CD14-positive monocyte (primary cell): ENCODE measurements around the gene SNAP25. TPM values are rescaled to one million over a fixed set of nuclear protein-coding genes. Genes with fewer than 3 reads are reported as not detected.

Experiments used
- DNase-seq, 3 donors: peaks; one replicate each; pipeline ENCODE4 v3.0.0-alpha.2; 2011 to 2022
- H2AFZ ChIP-seq: 2 replicates; pipeline ENCODE4 v1.6.0; 2012; ENCODE audit warnings: mild to moderate bottlenecking, low read depth, low read length, inconsistent platforms; ENCODE audit not compliant: insufficient read depth, poor library complexity, severe bottlenecking
- H3K27ac ChIP-seq, 2 donors: 1 replicate in 1 of 2; 2 replicates in 1 of 2; pipeline ENCODE4 v1.5.1; 2012 to 2013; ENCODE audit warnings: low read length in 2 of 2, control low read depth in 1 of 2, inconsistent platforms in 1 of 2, low read depth in 1 of 2, mild to moderate bottlenecking in 1 of 2
- H3K27me3 ChIP-seq, 2 donors: one replicate each; pipeline versions ENCODE4 v1.6.0 to v1.6.1; 2011 to 2013; ENCODE audit warnings: low read length in 2 of 2; ENCODE audit not compliant: control insufficient read depth in 2 of 2, insufficient read depth in 2 of 2
- H3K36me3 ChIP-seq, 2 donors: replicated peaks in 1 of 2; 1 replicate in 1 of 2; 2 replicates in 1 of 2; pipeline versions ENCODE4 v1.5.1 to v1.6.1; 2012 to 2013; ENCODE audit warnings: low read length in 2 of 2, control low read depth in 1 of 2, inconsistent platforms in 1 of 2, mild to moderate bottlenecking in 1 of 2; ENCODE audit not compliant: insufficient read depth in 2 of 2, control insufficient read depth in 1 of 2
- H3K4me1 ChIP-seq, 2 donors: 1 replicate in 1 of 2; 2 replicates in 1 of 2; pipeline versions ENCODE4 v1.5.1 to v1.6.1; 2012 to 2013; ENCODE audit warnings: low read length in 2 of 2, control low read depth in 1 of 2, inconsistent platforms in 1 of 2, mild to moderate bottlenecking in 1 of 2, moderate library complexity in 1 of 2; ENCODE audit not compliant: insufficient read depth in 2 of 2, control insufficient read depth in 1 of 2
- H3K4me2 ChIP-seq: replicated peaks from 2 replicates; pipeline ENCODE3; 2012; ENCODE audit warnings: low read length, moderate library complexity, mild to moderate bottlenecking; ENCODE audit not compliant: poor library complexity, severe bottlenecking; ENCODE audit errors: extremely low read depth
- H3K4me3 ChIP-seq, 3 experiments: fragments of 200-600 bp in 1 of 3; sonication (generic) in 1 of 3; replicated peaks in 1 of 3; 1 replicate in 2 of 3; 2 replicates in 1 of 3; pipeline ENCODE4 v1.5.1; 2011 to 2013; ENCODE audit warnings: low read length in 3 of 3, mild to moderate bottlenecking in 3 of 3, control low read depth in 2 of 3, low read depth in 2 of 3, inconsistent platforms in 1 of 3, moderate library complexity in 1 of 3
- H3K79me2 ChIP-seq: 2 replicates; pipeline ENCODE4 v1.6.0; 2012; ENCODE audit warnings: mild to moderate bottlenecking, control low read depth, inconsistent platforms, low read length, moderate library complexity; ENCODE audit not compliant: insufficient read depth
- H3K9ac ChIP-seq: 2 replicates; pipeline ENCODE4 v1.6.0; 2017; ENCODE audit warnings: low read length, mild to moderate bottlenecking; ENCODE audit not compliant: insufficient read depth, poor library complexity, severe bottlenecking
- H3K9me3 ChIP-seq, 2 donors: replicated peaks in 1 of 2; 1 replicate in 1 of 2; 2 replicates in 1 of 2; pipeline versions ENCODE4 v1.5.1 to v1.6.1; 2012 to 2013; ENCODE audit warnings: low read length in 2 of 2, control low read depth in 1 of 2; ENCODE audit not compliant: control insufficient read depth in 1 of 2, insufficient read depth in 1 of 2
- H4K20me1 ChIP-seq: 2 replicates; pipeline ENCODE4 v1.6.0; 2012; ENCODE audit warnings: mild to moderate bottlenecking, low read length, control low read depth, moderate library complexity; ENCODE audit not compliant: insufficient read depth
- H3K27ac Mint-ChIP-seq, 7 donors: one replicate each; pipeline ENCODE4 v1.8.0; 2020; ENCODE audit warnings: mild to moderate bottlenecking in 7 of 7, mixed read lengths in 7 of 7, moderate library complexity in 6 of 7, inconsistent platforms in 2 of 7
- H3K27me3 Mint-ChIP-seq, 3 donors: one replicate each; pipeline ENCODE4 v1.8.0; 2021 to 2022; ENCODE audit warnings: low read depth in 3 of 3, mild to moderate bottlenecking in 3 of 3, mixed read lengths in 3 of 3, moderate library complexity in 3 of 3, inconsistent platforms in 1 of 3
- H3K36me3 Mint-ChIP-seq, 2 donors: one replicate each; pipeline ENCODE4 v1.8.0; 2020; ENCODE audit warnings: mixed read lengths in 2 of 2, inconsistent platforms in 1 of 2, mild to moderate bottlenecking in 1 of 2
- H3K4me1 Mint-ChIP-seq: one replicate; pipeline ENCODE4 v1.8.0; 2020; ENCODE audit warnings: mild to moderate bottlenecking, mixed read lengths
- H3K4me3 Mint-ChIP-seq, 2 donors: one replicate each; pipeline ENCODE4 v1.8.0; 2020; ENCODE audit warnings: mild to moderate bottlenecking in 2 of 2, mixed read lengths in 2 of 2, moderate library complexity in 1 of 2
- H3K9me3 Mint-ChIP-seq, 7 donors: one replicate each; pipeline ENCODE4 v1.8.0; 2020 to 2022; ENCODE audit warnings: mixed read lengths in 7 of 7, mild to moderate bottlenecking in 6 of 7, moderate library complexity in 6 of 7, inconsistent platforms in 2 of 7
- CTCF ChIP-seq: fragments of 200-600 bp; IDR thresholded peaks from one replicate; pipeline ENCODE4 v1.8.0; 2022; ENCODE audit warnings: antibody characterized with exemption, mild to moderate bottlenecking
- WGBS: methylation state at CpG from one replicate; pipeline ENCODE4 v1.1.5; 2013; ENCODE audit warnings: missing lambda C conversion rate; ENCODE audit not compliant: insufficient coverage; 5-methylcytosine and 5-hydroxymethylcytosine counted together
- intact Hi-C, 2 donors: fragments of 100-400 bp; cut with micrococcal nuclease; formaldehyde crosslinking; loops; one replicate each; pipeline versions ENCODE4 v1.15.0 to v1.15.1; 2023
- polyA plus RNA-seq, 3 donors: library from polyadenylated mRNA; depleted of rRNA in 1 of 3; unstranded in 2 of 3; stranded (reverse) in 1 of 3; fragments of 300-500 nt in 2 of 3; fragments of >200 nt in 1 of 3; fragmentation: Illumina TruSeq in 2 of 3; gene quantifications; 1 replicate in 2 of 3; 2 replicates in 1 of 3; pipeline ENCODE4 v1.2.3, GENCODE V29; 2012 to 2021

SNAP25 gene
- polyA plus RNA-seq, 3 donors, result not detected

DNA sequence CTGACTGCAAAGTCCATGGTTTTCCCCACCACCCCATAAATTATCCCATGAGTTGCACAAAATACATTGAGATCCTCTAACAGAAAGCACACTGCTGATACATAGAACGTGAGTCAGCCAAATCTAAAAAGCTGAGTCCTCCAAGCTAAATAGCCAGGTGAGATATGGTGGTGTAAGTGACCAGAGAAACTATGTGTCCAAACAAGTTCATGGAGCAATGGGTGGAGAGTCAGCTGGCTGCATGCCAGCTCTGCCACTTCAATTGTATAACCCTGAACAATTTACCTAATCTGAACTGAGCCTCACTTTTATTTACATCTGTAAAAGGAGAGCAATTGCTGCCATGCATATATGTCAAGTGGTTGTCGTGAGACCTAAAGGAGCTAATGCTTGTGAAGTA is 9.7 kb downstream of the SNAP25 start:
- H3K27ac Mint-ChIP-seq, result no peak overlapping the region
- Histone ChIP-seq H3K79me2 (no peaks in the 10 kb centered on the region), H3K4me2 (no peak overlapping the region), H3K4me1 (no peaks in the 10 kb centered on the region), H3K9ac (no peak overlapping the region), H2AFZ (no peak overlapping the region), H4K20me1 (no peaks in the 10 kb centered on the region), H3K9me3 (no peaks in the 10 kb centered on the region), H3K36me3 (no peaks in the 10 kb centered on the region), H3K27ac (no peak overlapping the region), H3K27me3 (no peaks in the 10 kb centered on the region), H3K4me3 (no peak overlapping the region)
- H3K4me3 Mint-ChIP-seq, result no peak overlapping the region
- H3K4me1 Mint-ChIP-seq, result no peaks in the 10 kb centered on the region
- H3K27me3 Mint-ChIP-seq, result peaks cover 0 to 2% (median 0%) of the 10 kb centered on the region in 3 donors
- H3K9me3 Mint-ChIP-seq, result no peaks in the 10 kb centered on the region
- intact Hi-C loops, result no loop called here
- H3K36me3 Mint-ChIP-seq, result no peaks in the 10 kb centered on the region
- TF ChIP-seq CTCF, result no peak
- DNase-seq, result no peak
- no CpG with 5 or more reads among the region's 2 CpGs for WGBS

GRCh38 chr20:10231290-10231689 is 12.7 kb downstream of the SNAP25 start:
- no peaks in the 10 kb centered on the region for H3K9me3 Mint-ChIP-seq
- H3K27ac Mint-ChIP-seq, result no peak overlapping the region

More at GRCh38 chr20:10231290-10231689, 12.7 kb downstream of the SNAP25 start:
- H3K27me3 Mint-ChIP-seq, result peaks cover 0 to 2% (median 0%) of the 10 kb centered on the region in 3 donors
- Histone ChIP-seq H3K9ac (no peak overlapping the region), H3K4me2 (no peak overlapping the region), H3K27ac (no peak overlapping the region), H2AFZ (no peak overlapping the region), H3K9me3 (no peaks in the 10 kb centered on the region), H3K79me2 (no peaks in the 10 kb centered on the region), H3K27me3 (no peaks in the 10 kb centered on the region), H4K20me1 (no peaks in the 10 kb centered on the region), H3K36me3 (no peaks in the 10 kb centered on the region), H3K4me1 (no peaks in the 10 kb centered on the region), H3K4me3 (no peak overlapping the region)
- H3K36me3 Mint-ChIP-seq, result no peaks in the 10 kb centered on the region
- intact Hi-C loops, result no loop called here
- H3K4me3 Mint-ChIP-seq, result no peak overlapping the region
- no peaks in the 10 kb centered on the region for H3K4me1 Mint-ChIP-seq
- no peak for TF ChIP-seq CTCF
- no peak for DNase-seq
